ENCODE measurements around the gene GDF7. TPM values are rescaled to one million over a fixed set of nuclear protein-coding genes. Genes with fewer than 3 reads are reported as not detected.

Gene GDF7
- total RNA-seq, 1 donor from 2014 or later = 0.04 TPM

GRCh38 chr2:20634507-20635112 lies 32.3 kb upstream of the GDF7 start:
- H3K4me3 ChIP-seq (ENCODE audit: low read depth, low read length) = no peak overlapping the region
- no peak for DNase-seq (ENCODE audit: low read depth)
- no peaks in the 10 kb centered on the region for H3K36me3 ChIP-seq (ENCODE audit: control insufficient read depth, insufficient read depth, low read length)
- peak; percentile 9 for TF ChIP-seq CTCF (IDR thresholded peaks at IDR 0.05; ENCODE audit: insufficient read depth, low read length, poor library complexity, severe bottlenecking)
- H3K27me3 ChIP-seq (ENCODE audit: control insufficient read depth, insufficient read depth, low read length) = no peaks in the 10 kb centered on the region

- no peaks in the 10 kb centered on the region for H3K27me3 ChIP-seq (ENCODE audit: control insufficient read depth, insufficient read depth, low read length)
- no peak for TF ChIP-seq CTCF (IDR thresholded peaks at IDR 0.05; ENCODE audit: insufficient read depth, low read length, poor library complexity, severe bottlenecking)
- no peak for DNase-seq (ENCODE audit: low read depth)
- H3K36me3 ChIP-seq (ENCODE audit: control insufficient read depth, insufficient read depth, low read length) = no peaks in the 10 kb centered on the region
- no peak overlapping the region for H3K4me3 ChIP-seq (ENCODE audit: low read depth, low read length)
Observed at GRCh38 chr2:20635113-20635510, 31.8 kb upstream of the GDF7 start.

- DNase-seq (ENCODE audit: low read depth) = no peak
- Histone ChIP-seq H3K4me3 (ENCODE audit: low read depth, low read length) (no peak overlapping the region), H3K27me3 (ENCODE audit: control insufficient read depth, insufficient read depth, low read length) (no peaks in the 10 kb centered on the region), H3K36me3 (ENCODE audit: control insufficient read depth, insufficient read depth, low read length) (peaks cover under 1% of the 10 kb centered on the region)
- TF ChIP-seq CTCF (IDR thresholded peaks at IDR 0.05; ENCODE audit: insufficient read depth, low read length, poor library complexity, severe bottlenecking) = peak; percentile 98
Observed at GRCh38 chr2:20635675-20636584, 31.0 kb upstream of the GDF7 start.

GRCh38 chr2:20637147-20637546 lies 29.8 kb upstream of the GDF7 start:
- H3K4me3 ChIP-seq (ENCODE audit: low read depth, low read length) = no peak overlapping the region
- TF ChIP-seq CTCF (IDR thresholded peaks at IDR 0.05; ENCODE audit: insufficient read depth, low read length, poor library complexity, severe bottlenecking) = no peak
- peaks cover 1% of the 10 kb centered on the region for H3K36me3 ChIP-seq (ENCODE audit: control insufficient read depth, insufficient read depth, low read length)
- no peaks in the 10 kb centered on the region for H3K27me3 ChIP-seq (ENCODE audit: control insufficient read depth, insufficient read depth, low read length)
- DNase-seq (ENCODE audit: low read depth) = no peak

- Histone ChIP-seq H3K36me3 (ENCODE audit: control insufficient read depth, insufficient read depth, low read length) (peaks cover 1% of the 10 kb centered on the region), H3K4me3 (ENCODE audit: low read depth, low read length) (no peak overlapping the region), H3K27me3 (ENCODE audit: control insufficient read depth, insufficient read depth, low read length) (no peaks in the 10 kb centered on the region)
- no peak for TF ChIP-seq CTCF (IDR thresholded peaks at IDR 0.05; ENCODE audit: insufficient read depth, low read length, poor library complexity, severe bottlenecking)
- no peak for DNase-seq (ENCODE audit: low read depth)
Observed at GRCh38 chr2:20638014-20638413, 28.9 kb upstream of the GDF7 start.
